Endothelial cell of umbilical vein (primary cell): Measurements from ENCODE around the gene BNIP5. TPM values are rescaled to one million over a fixed set of nuclear protein-coding genes. Genes with fewer than 3 reads are reported as not detected.

Source experiments
- BruUV-seq: library from RNA; stranded (reverse); fragments of 400-500 nt; replicated peaks from 2 replicates; lab custom pipeline; 2021; lab: Mats Ljungman, UMichigan
- CTCF ChIA-PET: fragments of 300-600, 350-600 bp; sonication (Branson Sonifier 250); formaldehyde crosslinking; loops from one replicate; lab custom pipeline; 2021; ENCODE audit warnings: antibody characterized with exemption, inconsistent platforms; lab: Charles Lee
- POLR2A ChIA-PET: fragments of 300-600, 350-600 bp; sonication (Branson Sonifier 250); formaldehyde crosslinking; loops from one replicate; lab custom pipeline; 2021; ENCODE audit warnings: antibody characterized with exemption, inconsistent platforms; lab: Charles Lee
- DNase-seq: peaks from one replicate; pipeline ENCODE4 v3.0.0-alpha.2; 2011; ENCODE audit warnings: low read depth, low spot score
- FAIRE-seq: peaks from 2 replicates; lab custom pipeline; 2011; peaks lifted over from hg19 to GRCh38; lab: Jason Lieb, UNC
- H2AFZ ChIP-seq: 2 replicates; pipeline ENCODE4 v1.6.0; 2012; ENCODE audit warnings: low read depth, low read length, control low read depth, inconsistent platforms
- H3K27ac ChIP-seq: 2 replicates; pipeline ENCODE4 v1.5.1; 2011; ENCODE audit warnings: low read depth, mild to moderate bottlenecking, control low read depth, low read length, moderate library complexity; ENCODE audit not compliant: insufficient read depth
- H3K27me3 ChIP-seq, 2 experiments: 2 replicates each; pipeline versions ENCODE4 v1.6.0 to v1.6.1; 2011; ENCODE audit warnings: low read length in 2 of 2, mixed read lengths in 1 of 2; ENCODE audit not compliant: control insufficient read depth in 2 of 2, insufficient read depth in 2 of 2
- H3K36me3 ChIP-seq, 2 experiments: 2 replicates in 1 of 2; 3 replicates in 1 of 2; pipeline ENCODE4 v1.5.1; 2011; ENCODE audit warnings: low read length in 2 of 2, mild to moderate bottlenecking in 1 of 2, moderate library complexity in 1 of 2; ENCODE audit not compliant: control insufficient read depth in 2 of 2, insufficient read depth in 2 of 2; ENCODE audit errors: extremely low read depth in 1 of 2
- H3K4me1 ChIP-seq: 3 replicates; pipeline ENCODE4 v1.5.1; 2011; ENCODE audit warnings: mild to moderate bottlenecking, low read length; ENCODE audit not compliant: control insufficient read depth, insufficient read depth; ENCODE audit errors: extremely low read depth
- H3K4me2 ChIP-seq: 2 replicates; pipeline ENCODE4 v1.6.1; 2011; ENCODE audit warnings: low read length, control low read depth, mixed read lengths; ENCODE audit not compliant: insufficient read depth
- H3K4me3 ChIP-seq, 3 experiments: fragments of 200-600 bp in 1 of 3; sonication (generic), shearing (Covaris generic) in 1 of 3; replicated peaks in 1 of 3; 2 replicates each; pipeline ENCODE4 v1.5.1; 2011 to 2016; ENCODE audit warnings: control low read depth in 3 of 3, low read length in 3 of 3, mild to moderate bottlenecking in 2 of 3, inconsistent platforms in 1 of 3, low read depth in 1 of 3, moderate library complexity in 1 of 3; ENCODE audit not compliant: insufficient read depth in 1 of 3
- H3K79me2 ChIP-seq: 2 replicates; pipeline ENCODE4 v1.6.0; 2012; ENCODE audit warnings: low read length, inconsistent platforms; ENCODE audit not compliant: control insufficient read depth, insufficient read depth
- H3K9ac ChIP-seq: replicated peaks from 2 replicates; pipeline ENCODE3; 2011; ENCODE audit warnings: low read length, control low read depth; ENCODE audit not compliant: insufficient read depth; ENCODE audit errors: extremely low read depth
- H3K9me1 ChIP-seq: replicated peaks from 3 replicates; pipeline ENCODE4 v1.6.0; 2011; ENCODE audit warnings: mild to moderate bottlenecking, low read length; ENCODE audit not compliant: control insufficient read depth, insufficient read depth; ENCODE audit errors: extremely low read depth
- H3K9me3 ChIP-seq: replicated peaks from 2 replicates; pipeline ENCODE4 v1.5.1; 2012; ENCODE audit warnings: low read length, inconsistent platforms; ENCODE audit not compliant: control insufficient read depth, insufficient read depth
- H4K20me1 ChIP-seq: replicated peaks from 2 replicates; pipeline ENCODE3; 2011; ENCODE audit warnings: mild to moderate bottlenecking, low read length; ENCODE audit not compliant: control insufficient read depth, insufficient read depth; ENCODE audit errors: extremely low read depth
- EZH2 ChIP-seq: IDR thresholded peaks from 2 replicates; pipeline ENCODE4 v1.6.1; 2012; ENCODE audit warnings: borderline replicate concordance, low read depth, mild to moderate bottlenecking, moderate library complexity, low read length, inconsistent platforms; ENCODE audit not compliant: severe bottlenecking
- FOS ChIP-seq: IDR thresholded peaks from 2 replicates; pipeline ENCODE4 v1.6.1; 2011; ENCODE audit warnings: mild to moderate bottlenecking, low read length, moderate library complexity, borderline replicate concordance; ENCODE audit not compliant: insufficient read depth
- GATA2 ChIP-seq: IDR thresholded peaks from 2 replicates; pipeline ENCODE4 v1.7.0; 2011; ENCODE audit warnings: low read depth, mild to moderate bottlenecking, moderate library complexity, mixed read lengths, low read length; ENCODE audit not compliant: insufficient read length, insufficient read depth
- JUN ChIP-seq: IDR thresholded peaks from 2 replicates; pipeline ENCODE4 v1.6.1; 2011; ENCODE audit warnings: borderline replicate concordance, low read depth; ENCODE audit not compliant: insufficient read length, insufficient read depth
- MYC ChIP-seq: IDR thresholded peaks from one replicate; pipeline ENCODE4 v1.6.1; 2011; ENCODE audit warnings: mild to moderate bottlenecking, low read depth, low read length
- POLR2A ChIP-seq: IDR thresholded peaks from 2 replicates; pipeline ENCODE4 v1.6.1; 2012; ENCODE audit warnings: low read depth, mild to moderate bottlenecking, control low read depth, low read length
- POLR2AphosphoS5 ChIP-seq: IDR thresholded peaks from 2 replicates; pipeline ENCODE4 v1.6.1; 2012; ENCODE audit warnings: low read depth, mild to moderate bottlenecking, control low read depth, low read length, moderate library complexity; ENCODE audit not compliant: insufficient read depth
- dilution Hi-C: fragments of 300-500 bp; cut with MboI; formaldehyde crosslinking; loops from one replicate; pipeline ENCODE4 v1.15.0; 2019; ENCODE audit warnings: low sequenced_read_pairs; ENCODE audit not compliant: extremely low pct_ligation_motif_present
- intact Hi-C: fragments of 100-400 bp; cut with micrococcal nuclease; formaldehyde crosslinking; loops from one replicate; pipeline ENCODE4 v1.10.0; 2022
- polyA plus RNA-seq, 4 experiments: library from polyadenylated mRNA; depleted of rRNA in 3 of 4; stranded (reverse) in 3 of 4; unstranded in 1 of 4; fragments of >200 nt; gene quantifications; 2 replicates each; pipeline versions ENCODE4 v1.2.1 to v1.2.3, GENCODE V29; 2011 to 2012; ENCODE audit warnings: missing spikeins in 1 of 4
- total RNA-seq: library from RNA; stranded (reverse); gene quantifications from 2 replicates; pipeline ENCODE4 v1.2.3, GENCODE V29; 2021
- TF ChIP-seq, protein P1 (sequence below), 2 donors: IDR thresholded peaks; 1 replicate in 1 of 2; 2 replicates in 1 of 2; pipeline ENCODE4 v1.5.1; 2011; ENCODE audit warnings: low read length in 2 of 2, mild to moderate bottlenecking in 2 of 2, moderate library complexity in 2 of 2, control low read depth in 1 of 2, inconsistent platforms in 1 of 2, low read depth in 1 of 2; ENCODE audit not compliant: insufficient read depth in 1 of 2; ENCODE audit errors: extremely low read depth in 1 of 2
- TF ChIP-seq, protein P2 (sequence below): IDR thresholded peaks from 2 replicates; pipeline ENCODE4 v1.6.1; 2011; ENCODE audit not compliant: insufficient read depth, insufficient read length

Gene BNIP5
- total and polyA plus RNA-seq, 2 donors (not counting 3 experiments of a cell fraction or from before 2014, with no cell fraction given), result not detected

DNA sequence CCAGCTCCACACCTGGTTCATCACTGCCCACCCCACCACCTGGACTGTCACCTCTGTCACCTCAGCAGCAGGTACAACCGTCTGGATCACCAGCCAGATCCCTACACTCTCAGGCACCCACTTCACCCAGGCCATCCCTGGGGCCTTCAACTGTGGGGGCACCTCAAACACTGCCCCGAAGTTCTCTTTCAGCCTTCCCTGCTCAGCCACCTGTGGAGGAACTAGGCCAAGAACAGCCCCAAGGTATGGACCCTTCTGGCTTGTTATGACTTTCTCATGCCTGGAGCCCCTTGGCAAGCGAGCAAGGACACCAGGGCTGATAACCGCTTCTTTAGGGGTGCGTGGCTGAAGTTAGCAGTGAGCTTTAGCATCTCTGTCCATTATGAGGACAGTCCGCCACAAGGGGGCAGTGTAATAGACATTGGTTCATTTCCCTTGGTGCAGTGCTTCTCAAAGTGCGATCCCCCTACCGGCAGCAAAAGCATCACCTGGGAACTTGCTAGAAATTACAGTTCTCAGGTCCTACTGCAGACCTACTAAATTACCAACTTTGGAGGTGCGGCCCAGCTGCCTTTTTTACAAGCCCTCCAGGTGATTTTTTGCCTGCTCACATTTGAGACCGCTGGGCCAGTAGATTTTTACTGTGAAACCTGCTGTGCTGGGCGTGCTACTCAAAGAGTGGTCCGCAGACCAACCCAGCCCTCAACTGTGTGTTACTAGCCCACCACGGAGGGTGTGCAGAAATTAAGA is 34.3 kb downstream of the BNIP5 start:
- Histone ChIP-seq H3K36me3 (no peaks in the 10 kb centered on the region), H3K4me3 (no peak overlapping the region), H3K79me2 (no peaks in the 10 kb centered on the region), H3K27me3 (peaks cover 0 to 6% of the 10 kb centered on the region in 2 experiments), H3K4me1 (no peaks in the 10 kb centered on the region), H4K20me1 (no peaks in the 10 kb centered on the region), H3K9ac (no peak overlapping the region), H3K4me2 (no peak overlapping the region), H3K27ac (no peak overlapping the region), H3K9me3 (no peaks in the 10 kb centered on the region), H2AFZ (no peak overlapping the region), H3K9me1 (no peaks in the 10 kb centered on the region)
- DNase-seq (peak; percentile 92), FAIRE-seq (peak; percentile 96)
- BruUV-seq, result no TSS peak
- ChIA-PET CTCF (interaction anchor here (0.6 to 5.1 kb wide), 60 partner anchors 10 to 457 kb away, joined by 3 to 168 read pairs (median 6); partner anchors contain the start of genes BNIP5, MAPK13 and MAPK14), POLR2A (no interaction called here)
- TF ChIP-seq, protein P1, sequence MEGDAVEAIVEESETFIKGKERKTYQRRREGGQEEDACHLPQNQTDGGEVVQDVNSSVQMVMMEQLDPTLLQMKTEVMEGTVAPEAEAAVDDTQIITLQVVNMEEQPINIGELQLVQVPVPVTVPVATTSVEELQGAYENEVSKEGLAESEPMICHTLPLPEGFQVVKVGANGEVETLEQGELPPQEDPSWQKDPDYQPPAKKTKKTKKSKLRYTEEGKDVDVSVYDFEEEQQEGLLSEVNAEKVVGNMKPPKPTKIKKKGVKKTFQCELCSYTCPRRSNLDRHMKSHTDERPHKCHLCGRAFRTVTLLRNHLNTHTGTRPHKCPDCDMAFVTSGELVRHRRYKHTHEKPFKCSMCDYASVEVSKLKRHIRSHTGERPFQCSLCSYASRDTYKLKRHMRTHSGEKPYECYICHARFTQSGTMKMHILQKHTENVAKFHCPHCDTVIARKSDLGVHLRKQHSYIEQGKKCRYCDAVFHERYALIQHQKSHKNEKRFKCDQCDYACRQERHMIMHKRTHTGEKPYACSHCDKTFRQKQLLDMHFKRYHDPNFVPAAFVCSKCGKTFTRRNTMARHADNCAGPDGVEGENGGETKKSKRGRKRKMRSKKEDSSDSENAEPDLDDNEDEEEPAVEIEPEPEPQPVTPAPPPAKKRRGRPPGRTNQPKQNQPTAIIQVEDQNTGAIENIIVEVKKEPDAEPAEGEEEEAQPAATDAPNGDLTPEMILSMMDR (IDR thresholded peaks at IDR 0.05; ENCODE audit: extremely low read depth in 1 of 2, insufficient read depth in 1 of 2, low read depth in 1 of 2, low read length in 2 of 2), result peak; percentile 95 to 98
- no peak for TF ChIP-seq MYC
- intact Hi-C loops, result loop anchor here (1.0 to 2.0 kb wide), 3 partner anchors 39 to 276 kb away; partner anchors contain the start of gene MAPK14
- dilution Hi-C loops, result no loop called here

- no peaks in the 10 kb centered on the region for H3K4me1 ChIP-seq
- H2AFZ ChIP-seq, result no peak overlapping the region
- H3K4me3 ChIP-seq, result no peak overlapping the region
- TF ChIP-seq GATA2 (no peak), MYC (no peak), FOS (no peak), JUN (no peak), EZH2 (no peak), POLR2A (no peak), POLR2AphosphoS5 (no peak)
- TF ChIP-seq, protein P1 (IDR thresholded peaks at IDR 0.05; ENCODE audit: extremely low read depth in 1 of 2, insufficient read depth in 1 of 2, low read depth in 1 of 2, low read length in 2 of 2), result no peak
- TF ChIP-seq, protein P2, sequence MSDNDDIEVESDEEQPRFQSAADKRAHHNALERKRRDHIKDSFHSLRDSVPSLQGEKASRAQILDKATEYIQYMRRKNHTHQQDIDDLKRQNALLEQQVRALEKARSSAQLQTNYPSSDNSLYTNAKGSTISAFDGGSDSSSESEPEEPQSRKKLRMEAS, result no peak
- no peaks in the 10 kb centered on the region for H3K9me3 ChIP-seq
- CTCF ChIA-PET, result interaction anchor here (0.6 to 5.1 kb wide), 59 partner anchors 11 to 458 kb away, joined by 3 to 168 read pairs (median 6); partner anchors contain the start of genes BNIP5, MAPK13 and MAPK14
- no peaks in the 10 kb centered on the region for H4K20me1 ChIP-seq
- intact Hi-C loops (loop anchor here (1.0 to 2.0 kb wide), 3 partner anchors 40 to 275 kb away; partner anchors contain the start of gene MAPK14), dilution Hi-C loops (no loop called here)
- H3K36me3 ChIP-seq, result no peaks in the 10 kb centered on the region
- H3K27ac ChIP-seq, result no peak overlapping the region
- peaks cover 0 to 6% of the 10 kb centered on the region in 2 experiments for H3K27me3 ChIP-seq
- POLR2A ChIA-PET, result no interaction called here
- H3K9me1 ChIP-seq, result no peaks in the 10 kb centered on the region
- no TSS peak for BruUV-seq
- no peaks in the 10 kb centered on the region for H3K79me2 ChIP-seq
- no peak overlapping the region for H3K9ac ChIP-seq
- H3K4me2 ChIP-seq, result no peak overlapping the region
- DNase-seq, result peak; percentile 5
- FAIRE-seq, result no peak
Observed at GRCh38 chr6:36301781-36302180, 34.9 kb downstream of the BNIP5 start.
